SU-DHL-6 (cell line): ENCODE measurements around the gene PTGDR.

ENCODE experiments used
- H2AFZ ChIP-seq: fragments of 200-600 bp; sonication (generic); 2 replicates; pipeline ENCODE4 v1.6.1; 2014; ENCODE audit warnings: low read depth, mild to moderate bottlenecking, moderate library complexity, mixed read lengths, antibody characterized with exemption, low read length; ENCODE audit not compliant: severe bottlenecking
- H3F3A ChIP-seq: fragments of 200-600 bp; shearing (Covaris generic); 2 replicates; pipeline ENCODE4 v1.6.0; 2016; ENCODE audit warnings: antibody characterized with exemption, mild to moderate bottlenecking; ENCODE audit not compliant: insufficient read depth
- H3K27ac ChIP-seq: fragments of 200-600 bp; sonication (generic); 2 replicates; pipeline ENCODE4 v1.5.1; 2016; ENCODE audit warnings: low read depth, mild to moderate bottlenecking, low read length, moderate library complexity, mixed read lengths
- H3K27me3 ChIP-seq: fragments of 200-600 bp; sonication (generic), shearing (Covaris generic); 2 replicates; pipeline ENCODE4 v1.6.0; 2014; ENCODE audit warnings: mild to moderate bottlenecking, low read length
- H3K36me3 ChIP-seq: fragments of 200-600 bp; sonication (generic); 2 replicates; pipeline ENCODE4 v1.6.1; 2014; ENCODE audit warnings: mild to moderate bottlenecking, low read length, mixed read lengths
- H3K4me2 ChIP-seq: fragments of 300-600, 200-600 bp; shearing (Covaris generic), sonication (generic); 2 replicates; pipeline ENCODE4 v1.6.0; 2014; ENCODE audit warnings: low read length, low read depth, mild to moderate bottlenecking; ENCODE audit not compliant: poor library complexity, severe bottlenecking
- H3K4me3 ChIP-seq: fragments of 200-600 bp; sonication (generic); 2 replicates; pipeline ENCODE4 v1.5.1; 2014; ENCODE audit warnings: antibody characterized with exemption, low read length, mild to moderate bottlenecking, mixed read lengths; ENCODE audit not compliant: insufficient read depth, poor library complexity, severe bottlenecking
- H3K79me2 ChIP-seq: fragments of 200-600 bp; sonication (generic); 2 replicates; pipeline ENCODE4 v1.6.1; 2014; ENCODE audit warnings: mild to moderate bottlenecking, low read length, moderate library complexity; ENCODE audit not compliant: insufficient read depth
- H3K9ac ChIP-seq: fragments of 200-600 bp; sonication (generic); 2 replicates; pipeline ENCODE4 v1.7.0; 2014; ENCODE audit warnings: mild to moderate bottlenecking, low read length
- H3K9me2 ChIP-seq: fragments of 200-600 bp; sonication (generic); replicated peaks from 2 replicates; pipeline ENCODE4 v1.6.1; 2014; ENCODE audit warnings: low read length; ENCODE audit not compliant: insufficient read depth
- H3K9me3 ChIP-seq: fragments of 200-600 bp; sonication (generic); 2 replicates; pipeline ENCODE4 v1.6.1; 2014; ENCODE audit warnings: low read length, mixed read lengths; ENCODE audit not compliant: insufficient read depth
- H4K20me1 ChIP-seq: fragments of 200-600 bp; sonication (generic); 2 replicates; pipeline ENCODE4 v1.6.1; 2014; ENCODE audit warnings: low read depth, mild to moderate bottlenecking, antibody characterized with exemption, low read length, moderate library complexity, mixed read lengths
- EZH2phosphoT487 ChIP-seq: fragments of 200-600 bp; sonication (generic), shearing (Covaris generic); conservative IDR thresholded peaks from 2 replicates; pipeline ENCODE4 v1.6.1; 2018; ENCODE audit warnings: mild to moderate bottlenecking, antibody characterized with exemption, low read length, moderate library complexity, mixed read lengths
- TF ChIP-seq, protein P1 (sequence below): fragments of 200-600 bp; sonication (generic); IDR thresholded peaks from one replicate; pipeline ENCODE4 v1.5.1; 2017; ENCODE audit warnings: antibody characterized with exemption, mild to moderate bottlenecking, low read length, moderate library complexity; ENCODE audit not compliant: insufficient read depth, poor library complexity, severe bottlenecking

PTGDR gene

GRCh38 chr14:52240623-52241022 lies 26.9 kb upstream of the PTGDR start:
- no peak overlapping the region for H3K27ac ChIP-seq

GRCh38 chr14:52241087-52241793 lies 26.3 kb upstream of the PTGDR start:
- H3K9me3 ChIP-seq = no peaks in the 10 kb centered on the region
- TF ChIP-seq, protein P1, sequence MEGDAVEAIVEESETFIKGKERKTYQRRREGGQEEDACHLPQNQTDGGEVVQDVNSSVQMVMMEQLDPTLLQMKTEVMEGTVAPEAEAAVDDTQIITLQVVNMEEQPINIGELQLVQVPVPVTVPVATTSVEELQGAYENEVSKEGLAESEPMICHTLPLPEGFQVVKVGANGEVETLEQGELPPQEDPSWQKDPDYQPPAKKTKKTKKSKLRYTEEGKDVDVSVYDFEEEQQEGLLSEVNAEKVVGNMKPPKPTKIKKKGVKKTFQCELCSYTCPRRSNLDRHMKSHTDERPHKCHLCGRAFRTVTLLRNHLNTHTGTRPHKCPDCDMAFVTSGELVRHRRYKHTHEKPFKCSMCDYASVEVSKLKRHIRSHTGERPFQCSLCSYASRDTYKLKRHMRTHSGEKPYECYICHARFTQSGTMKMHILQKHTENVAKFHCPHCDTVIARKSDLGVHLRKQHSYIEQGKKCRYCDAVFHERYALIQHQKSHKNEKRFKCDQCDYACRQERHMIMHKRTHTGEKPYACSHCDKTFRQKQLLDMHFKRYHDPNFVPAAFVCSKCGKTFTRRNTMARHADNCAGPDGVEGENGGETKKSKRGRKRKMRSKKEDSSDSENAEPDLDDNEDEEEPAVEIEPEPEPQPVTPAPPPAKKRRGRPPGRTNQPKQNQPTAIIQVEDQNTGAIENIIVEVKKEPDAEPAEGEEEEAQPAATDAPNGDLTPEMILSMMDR = no peak
- no peak for TF ChIP-seq EZH2phosphoT487
- H2AFZ ChIP-seq = no peak overlapping the region
- H3F3A ChIP-seq = no peaks in the 10 kb centered on the region
- no peaks in the 10 kb centered on the region for H3K36me3 ChIP-seq
- no peaks in the 10 kb centered on the region for H3K27me3 ChIP-seq
- H4K20me1 ChIP-seq = no peaks in the 10 kb centered on the region
- H3K9me2 ChIP-seq = no peaks in the 10 kb centered on the region
- no peak overlapping the region for H3K9ac ChIP-seq
- no peak overlapping the region for H3K4me3 ChIP-seq
- H3K4me2 ChIP-seq = no peak overlapping the region
- no peak overlapping the region for H3K27ac ChIP-seq
- H3K79me2 ChIP-seq = no peaks in the 10 kb centered on the region

More at GRCh38 chr14:52240623-52241022, 26.9 kb upstream of the PTGDR start:
- H3K9me2 ChIP-seq = no peaks in the 10 kb centered on the region
- no peaks in the 10 kb centered on the region for H3F3A ChIP-seq
- no peaks in the 10 kb centered on the region for H3K79me2 ChIP-seq
- no peak overlapping the region for H2AFZ ChIP-seq
- H3K4me2 ChIP-seq = no peak overlapping the region
- no peaks in the 10 kb centered on the region for H3K27me3 ChIP-seq
- H3K36me3 ChIP-seq = no peaks in the 10 kb centered on the region
- H3K9me3 ChIP-seq = no peaks in the 10 kb centered on the region
- H4K20me1 ChIP-seq = no peaks in the 10 kb centered on the region
- H3K9ac ChIP-seq = no peak overlapping the region
- no peak for TF ChIP-seq EZH2phosphoT487
- TF ChIP-seq, protein P1 = no peak
- H3K4me3 ChIP-seq = no peak overlapping the region

- Histone ChIP-seq H3F3A (no peaks in the 10 kb centered on the region), H3K27ac (no peak overlapping the region)
Observed at GRCh38 chr14:52244328-52244727, 23.2 kb upstream of the PTGDR start.

More at GRCh38 chr14:52244328-52244727, 23.2 kb upstream of the PTGDR start:
- no peaks in the 10 kb centered on the region for H4K20me1 ChIP-seq
- H3K36me3 ChIP-seq = no peaks in the 10 kb centered on the region
- no peak overlapping the region for H3K4me3 ChIP-seq
- no peaks in the 10 kb centered on the region for H3K79me2 ChIP-seq
- no peaks in the 10 kb centered on the region for H3K9me3 ChIP-seq
- no peaks in the 10 kb centered on the region for H3K27me3 ChIP-seq
- H2AFZ ChIP-seq = no peak overlapping the region
- no peak overlapping the region for H3K9ac ChIP-seq
- no peaks in the 10 kb centered on the region for H3K9me2 ChIP-seq
- no peak overlapping the region for H3K4me2 ChIP-seq
- TF ChIP-seq EZH2phosphoT487 = no peak
- TF ChIP-seq, protein P1 = no peak
